Natural killer cell treated with Interleukin-12 subunit alpha and Interleukin-12 subunit beta and Interleukin-15 and Interleukin-18, amount 100 ng/mL, for 72 hours (primary cell): ENCODE data around the gene GRAMD1B. TPM values are rescaled to one million over a fixed set of nuclear protein-coding genes. Genes with fewer than 3 reads are reported as not detected.
"Not testable (repeated sequence)": the region's sequence is repeated elsewhere in the genome, so short reads cannot be mapped to it uniquely, and the experiment has no call there.

Experiments used
- ATAC-seq, 2 donors: fragments of 150-1000 bp; cut with Tn5 transposase in 1 of 2; sonication (Bioruptor Pico), chemical (Tn5 transposase) in 1 of 2; 2 replicates each; pipeline ENCODE4 v1.10.0; 2021
- DNase-seq: peaks from one replicate; pipeline ENCODE4 v3.0.0; 2022; ENCODE audit warnings: low spot score
- H3K27ac Mint-ChIP-seq, 2 donors: 1 replicate in 1 of 2; 2 replicates in 1 of 2; pipeline ENCODE4 v1.8.0; 2022; ENCODE audit warnings: mixed read lengths in 2 of 2, mild to moderate bottlenecking in 1 of 2, moderate library complexity in 1 of 2
- H3K27me3 Mint-ChIP-seq, 2 donors: 1 replicate in 1 of 2; 2 replicates in 1 of 2; pipeline ENCODE4 v1.8.0; 2022; ENCODE audit warnings: mixed read lengths in 2 of 2
- H3K36me3 Mint-ChIP-seq: one replicate; pipeline ENCODE4 v1.8.0; 2022; ENCODE audit warnings: mixed read lengths
- H3K4me1 Mint-ChIP-seq, 2 donors: 1 replicate in 1 of 2; 2 replicates in 1 of 2; pipeline ENCODE4 v1.8.0; 2022; ENCODE audit warnings: low read depth in 2 of 2, mixed read lengths in 2 of 2, mild to moderate bottlenecking in 1 of 2
- H3K4me3 Mint-ChIP-seq: one replicate; pipeline ENCODE4 v1.8.0; 2022; ENCODE audit warnings: mixed read lengths
- H3K9me3 Mint-ChIP-seq: 2 replicates; pipeline ENCODE4 v1.8.0; 2022; ENCODE audit warnings: mixed read lengths
- total RNA-seq, 2 donors: library from RNA; stranded (reverse); gene quantifications; one replicate each; pipeline ENCODE4 v1.2.3, GENCODE V29; 2022

Gene GRAMD1B
- total RNA-seq, 2 donors from 2014 or later, result 20.3 to 104 TPM

DNA sequence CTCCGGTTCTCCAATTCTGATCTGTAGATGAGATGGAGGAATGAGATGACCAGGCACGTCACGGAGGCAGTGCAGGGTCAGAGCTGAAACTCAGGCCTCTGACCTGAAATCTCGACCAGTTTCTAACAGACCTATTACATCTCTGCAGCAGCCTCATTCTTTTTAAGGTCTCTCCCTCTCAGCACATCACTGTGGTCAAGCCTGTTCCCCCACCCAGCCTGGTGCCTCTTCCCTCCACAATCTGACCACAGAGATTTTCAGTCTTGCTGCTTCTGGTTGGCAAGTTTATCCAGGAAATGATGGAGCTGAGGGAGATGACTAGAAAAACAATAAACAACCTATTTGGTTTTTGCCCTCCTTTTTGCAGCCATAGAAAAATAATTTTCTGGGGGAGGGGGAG lies 9.5 kb downstream of the GRAMD1B start:
- ATAC-seq (peak; percentile 61 to 66), DNase-seq (no peak)
- peak overlapping the region; percentile 46 for H3K4me3 Mint-ChIP-seq
- H3K4me1 Mint-ChIP-seq, result peaks cover 30 to 40% of the 10 kb centered on the region in 2 donors
- H3K9me3 Mint-ChIP-seq, result no peaks in the 10 kb centered on the region
- peaks cover 10% of the 10 kb centered on the region for H3K36me3 Mint-ChIP-seq
- H3K27ac Mint-ChIP-seq, result peak overlapping the region in 1 of 2 donors; percentile 43
- peaks cover 0 to 2% of the 10 kb centered on the region in 2 donors for H3K27me3 Mint-ChIP-seq

DNA sequence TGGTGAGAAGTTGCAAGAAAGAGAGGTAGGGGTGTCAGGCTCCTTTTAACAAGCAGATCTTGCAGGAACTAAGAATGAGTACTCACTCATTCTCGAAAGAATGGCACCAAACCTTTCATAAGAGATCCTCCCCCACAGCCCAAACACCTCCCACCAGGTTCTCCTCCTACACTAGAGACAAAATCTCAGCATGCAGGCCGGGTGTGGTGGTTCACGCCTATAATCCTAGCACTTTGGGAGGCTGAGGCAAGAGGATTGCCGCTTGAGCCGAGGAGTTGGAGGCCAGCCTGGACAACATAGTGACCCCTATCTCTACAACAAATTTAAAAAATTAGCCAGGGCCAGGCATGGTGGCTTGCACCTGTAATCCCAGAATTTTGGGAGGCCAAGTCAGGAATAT lies 11.1 kb downstream of the GRAMD1B start:
- H3K27ac Mint-ChIP-seq, result no peak overlapping the region
- DNase-seq (no peak), ATAC-seq (no peak)
- H3K9me3 Mint-ChIP-seq, result no peaks in the 10 kb centered on the region
- no peak overlapping the region for H3K4me3 Mint-ChIP-seq
- H3K4me1 Mint-ChIP-seq, result peaks cover 29 to 38% of the 10 kb centered on the region in 2 donors
- peaks cover 0 to 2% of the 10 kb centered on the region in 2 donors for H3K27me3 Mint-ChIP-seq
- H3K36me3 Mint-ChIP-seq, result peaks cover 10% of the 10 kb centered on the region

DNA sequence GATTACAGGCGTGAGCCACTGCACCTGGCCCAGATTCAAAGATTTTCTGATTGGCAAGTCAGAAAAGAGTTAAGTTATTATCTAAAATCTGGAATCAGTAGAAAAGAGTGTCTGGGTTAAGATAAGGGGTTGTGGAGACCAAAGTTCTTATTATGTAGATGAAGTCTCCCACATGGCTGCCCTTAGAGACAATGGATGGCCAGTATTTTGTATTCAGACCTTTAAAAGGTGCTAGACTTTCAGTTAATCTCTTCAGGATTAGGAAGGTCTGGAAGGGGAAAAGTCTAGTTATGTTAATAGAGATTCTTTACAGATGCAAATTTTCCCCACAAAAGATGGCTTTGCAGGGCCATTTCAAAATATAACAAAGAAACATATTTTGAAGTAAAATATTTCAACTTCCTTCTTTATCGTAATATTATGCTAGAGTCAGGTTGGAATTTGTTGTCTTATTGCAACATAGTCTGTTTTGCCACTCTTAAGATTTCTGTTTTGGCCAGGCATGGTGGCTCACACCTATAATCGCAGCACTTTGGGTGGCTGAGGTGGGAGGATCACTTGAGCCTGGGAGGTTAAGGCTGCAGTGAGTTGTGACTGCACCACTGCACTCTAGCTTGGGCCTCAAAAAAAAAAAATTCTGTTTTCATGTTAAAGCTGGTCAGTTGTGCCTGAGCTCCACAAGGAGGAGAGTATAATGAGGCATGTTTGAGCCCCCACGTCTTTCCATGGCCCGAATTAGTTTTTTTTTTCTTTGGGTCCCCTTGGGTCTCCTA lies 14.0 kb downstream of the GRAMD1B start:
- Mint-ChIP-seq H3K4me3 (no peak overlapping the region), H3K36me3 (no peaks in the 10 kb centered on the region), H3K9me3 (no peaks in the 10 kb centered on the region), H3K27ac (no peak overlapping the region), H3K4me1 (peaks cover 13 to 21% of the 10 kb centered on the region in 2 donors), H3K27me3 (no peaks in the 10 kb centered on the region)
- ATAC-seq, result no peak
- no peak for DNase-seq

DNA sequence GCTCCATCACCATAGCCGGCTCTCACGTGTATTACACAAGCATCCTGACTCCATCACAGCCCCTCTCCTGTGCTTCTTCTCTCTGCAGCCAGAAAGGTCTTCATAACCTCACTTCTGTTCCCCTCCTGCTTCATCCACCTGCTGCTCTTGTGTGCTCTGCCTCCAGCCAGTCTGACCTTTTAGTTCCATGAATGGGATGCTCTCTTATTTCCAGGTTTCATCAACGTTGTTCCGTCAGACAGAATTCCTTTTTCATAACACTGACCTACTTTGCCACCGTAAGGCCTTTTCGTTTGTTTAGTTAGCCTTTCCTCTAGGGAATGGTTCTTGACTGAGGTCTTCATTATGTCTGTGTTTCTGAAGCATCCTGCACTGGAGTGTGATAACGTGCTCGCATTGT lies 18.8 kb downstream of the GRAMD1B start:
- DNase-seq (no peak), ATAC-seq (no peak)
- Mint-ChIP-seq H3K27ac (no peak overlapping the region), H3K4me1 (peaks cover 9 to 30% of the 10 kb centered on the region in 2 donors), H3K4me3 (no peak overlapping the region), H3K9me3 (no peaks in the 10 kb centered on the region), H3K36me3 (no peaks in the 10 kb centered on the region), H3K27me3 (no peaks in the 10 kb centered on the region)

DNA sequence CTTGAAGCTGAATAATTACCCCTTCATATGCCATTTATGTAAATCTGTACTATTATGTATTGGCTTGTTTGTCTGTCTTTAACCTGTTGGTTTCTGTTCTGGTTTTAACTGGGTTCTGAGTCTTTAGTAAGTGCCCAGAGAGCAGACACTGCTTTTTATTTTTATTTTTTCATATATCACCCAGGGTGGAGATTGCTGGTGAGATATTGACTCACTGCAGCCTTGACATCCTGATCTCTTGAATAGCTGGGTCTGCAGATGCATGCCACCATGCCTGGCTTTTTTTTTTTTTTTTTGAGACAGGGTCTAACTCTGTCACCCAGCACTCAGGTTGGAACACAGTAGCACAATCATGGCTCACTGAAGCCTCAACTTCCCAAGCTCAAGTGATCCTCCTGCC lies 19.4 kb downstream of the GRAMD1B start:
- Mint-ChIP-seq H3K4me3 (no peak overlapping the region), H3K27ac (no peak overlapping the region), H3K36me3 (no peaks in the 10 kb centered on the region), H3K9me3 (no peaks in the 10 kb centered on the region), H3K4me1 (peaks cover 15 to 36% of the 10 kb centered on the region in 2 donors), H3K27me3 (no peaks in the 10 kb centered on the region)
- ATAC-seq (no peak), DNase-seq (no peak)

DNA sequence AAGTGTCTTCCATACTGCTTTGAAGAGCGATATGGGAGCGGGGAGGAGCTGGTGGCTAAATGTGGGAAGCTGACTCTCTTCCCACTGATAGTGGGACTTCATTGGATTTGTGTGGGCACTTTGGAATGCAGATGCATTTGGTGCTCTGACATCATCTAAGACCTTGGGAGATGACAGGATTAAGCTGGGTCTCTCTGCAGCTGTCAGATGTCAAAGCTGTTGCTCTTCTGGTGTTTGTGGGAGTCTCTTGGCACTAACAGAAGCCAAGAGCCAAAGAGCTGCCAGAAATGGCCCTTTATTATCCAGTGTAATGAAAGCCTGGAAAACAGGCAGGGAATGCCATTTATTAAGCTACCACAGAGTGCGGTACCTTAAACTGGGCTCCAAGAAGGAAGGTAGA lies 20.6 kb downstream of the GRAMD1B start:
- ATAC-seq, result no peak
- H3K27ac Mint-ChIP-seq, result peak overlapping the region in 1 of 2 donors; percentile 53
- no peaks in the 10 kb centered on the region for H3K27me3 Mint-ChIP-seq
- H3K4me3 Mint-ChIP-seq, result peak overlapping the region; percentile 38
- H3K36me3 Mint-ChIP-seq, result no peaks in the 10 kb centered on the region
- peaks cover 19 to 45% of the 10 kb centered on the region in 2 donors for H3K4me1 Mint-ChIP-seq
- DNase-seq, result no peak
- H3K9me3 Mint-ChIP-seq, result no peaks in the 10 kb centered on the region

DNA sequence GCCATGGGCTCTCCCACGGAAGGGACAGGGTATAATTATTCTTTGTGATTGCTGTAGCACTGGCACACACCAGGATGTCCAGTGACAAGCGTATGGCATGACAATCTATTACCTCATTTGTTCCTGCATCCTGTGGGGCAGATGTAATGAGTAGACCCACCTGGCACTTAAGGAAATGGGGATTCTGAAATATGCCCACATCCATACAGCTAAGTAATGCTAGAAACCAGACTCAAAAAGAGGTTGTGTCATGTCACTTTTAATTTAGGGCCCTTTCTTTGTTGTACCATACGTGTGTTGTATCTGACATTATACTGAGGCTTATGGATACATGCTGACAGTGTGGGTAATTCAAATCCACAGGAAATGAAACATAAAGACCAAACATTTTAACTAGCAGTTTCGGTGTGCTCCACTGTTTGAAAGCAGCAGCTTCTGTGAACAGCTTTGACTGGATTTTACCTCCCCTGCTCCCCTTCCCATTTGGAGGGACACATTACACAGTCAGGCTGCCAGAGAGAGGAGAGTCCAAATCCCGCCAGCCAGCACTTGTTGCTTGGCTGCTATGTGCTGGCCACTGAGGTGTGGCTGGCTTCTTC lies 21.2 kb downstream of the GRAMD1B start:
- Mint-ChIP-seq H3K36me3 (no peaks in the 10 kb centered on the region), H3K27ac (peak overlapping the region in 1 of 2 donors; percentile 53), H3K4me3 (peak overlapping the region; percentile 38), H3K4me1 (peaks cover 20 to 51% of the 10 kb centered on the region in 2 donors), H3K27me3 (no peaks in the 10 kb centered on the region), H3K9me3 (no peaks in the 10 kb centered on the region)
- DNase-seq, result no peak
- peak in 1 of 2 donors; percentile 37 for ATAC-seq

DNA sequence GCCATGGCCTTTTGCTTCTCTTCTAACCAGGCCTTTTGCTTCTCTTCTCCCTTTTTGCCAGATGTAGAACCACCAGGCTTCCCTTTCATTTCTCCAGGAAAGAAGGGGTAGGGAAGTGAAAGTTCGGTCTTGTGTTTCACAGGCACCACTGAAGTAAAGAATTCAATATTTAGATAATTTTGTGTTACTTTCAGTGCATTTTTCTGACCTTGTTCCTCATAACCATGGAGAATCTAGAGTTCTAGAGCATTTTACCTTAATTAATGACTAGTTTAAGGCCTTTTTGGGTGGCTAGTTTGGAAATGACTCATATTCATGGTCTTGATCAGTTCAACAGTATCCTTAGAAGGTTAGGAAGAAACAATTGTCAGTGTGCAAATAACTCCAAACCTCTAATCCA lies 22.7 kb downstream of the GRAMD1B start:
- Mint-ChIP-seq H3K4me3 (peak overlapping the region; percentile 24), H3K36me3 (no peaks in the 10 kb centered on the region), H3K4me1 (peaks cover 27 to 59% of the 10 kb centered on the region in 2 donors), H3K27ac (peak overlapping the region in 1 of 2 donors; percentile 35), H3K9me3 (no peaks in the 10 kb centered on the region), H3K27me3 (no peaks in the 10 kb centered on the region)
- ATAC-seq (no peak), DNase-seq (no peak)

DNA sequence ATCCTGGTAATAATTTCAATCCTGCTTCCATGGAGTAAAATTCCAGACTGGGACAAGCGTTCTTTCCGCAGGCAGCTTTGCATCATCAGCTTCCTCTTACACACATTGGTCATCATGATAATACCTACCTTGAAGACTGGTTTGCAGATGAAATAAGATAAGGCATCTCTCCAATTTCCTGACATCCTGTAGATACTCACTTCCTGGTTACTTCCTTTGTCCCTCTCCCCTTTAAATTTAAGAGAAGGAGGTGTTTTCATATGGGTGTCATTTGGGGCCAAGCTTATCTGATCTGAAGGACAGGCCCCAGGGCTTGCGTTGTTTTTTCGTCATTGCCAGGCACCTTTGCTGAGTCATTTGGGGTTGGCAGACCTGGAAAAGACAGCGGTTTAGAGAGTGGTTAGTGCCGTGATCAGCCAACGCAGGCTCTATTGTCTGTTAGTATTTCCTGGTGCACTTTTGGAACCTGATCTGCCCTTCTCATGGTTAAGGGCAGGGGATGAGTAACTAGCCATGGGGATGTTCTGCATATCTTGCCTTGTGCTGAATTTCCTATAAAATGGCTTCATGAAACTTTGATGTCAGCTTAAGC lies 24.1 kb downstream of the GRAMD1B start:
- no peaks in the 10 kb centered on the region for H3K9me3 Mint-ChIP-seq

DNA sequence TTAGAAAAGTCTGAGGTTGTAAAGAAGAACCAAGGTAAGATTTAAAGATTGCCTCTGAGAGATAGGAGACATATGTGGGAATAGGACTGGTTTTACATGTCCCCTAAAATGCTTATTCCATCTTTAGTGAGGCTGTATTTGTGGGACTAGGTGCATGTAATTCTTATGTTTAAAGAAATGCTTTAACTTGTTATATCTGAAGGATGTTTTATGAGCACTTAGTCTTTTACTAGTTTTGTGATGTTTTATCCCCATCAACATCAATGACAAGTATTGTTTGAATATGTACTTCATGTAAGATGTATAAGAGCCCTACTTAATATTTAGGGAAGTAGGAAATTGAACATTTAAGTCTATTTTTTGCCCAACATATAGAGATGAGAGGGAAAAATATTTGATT lies 24.7 kb downstream of the GRAMD1B start:
- Mint-ChIP-seq H3K27me3 (no peaks in the 10 kb centered on the region), H3K27ac (peak overlapping the region; percentile 79 to 80), H3K36me3 (no peaks in the 10 kb centered on the region), H3K9me3 (no peaks in the 10 kb centered on the region), H3K4me1 (peaks cover 27 to 50% of the 10 kb centered on the region in 2 donors), H3K4me3 (peak overlapping the region; percentile 78)
- ATAC-seq, result no peak
- DNase-seq, result no peak

More for the DNA sequence above, 24.1 kb downstream of the GRAMD1B start:
- DNase-seq (no peak), ATAC-seq (peak; percentile 80 to 86)
- H3K27ac Mint-ChIP-seq, result peak overlapping the region; percentile 79 to 80
- peak overlapping the region; percentile 78 for H3K4me3 Mint-ChIP-seq
- peaks cover 27 to 52% of the 10 kb centered on the region in 2 donors for H3K4me1 Mint-ChIP-seq
- no peaks in the 10 kb centered on the region for H3K36me3 Mint-ChIP-seq
- H3K27me3 Mint-ChIP-seq, result no peaks in the 10 kb centered on the region

DNA sequence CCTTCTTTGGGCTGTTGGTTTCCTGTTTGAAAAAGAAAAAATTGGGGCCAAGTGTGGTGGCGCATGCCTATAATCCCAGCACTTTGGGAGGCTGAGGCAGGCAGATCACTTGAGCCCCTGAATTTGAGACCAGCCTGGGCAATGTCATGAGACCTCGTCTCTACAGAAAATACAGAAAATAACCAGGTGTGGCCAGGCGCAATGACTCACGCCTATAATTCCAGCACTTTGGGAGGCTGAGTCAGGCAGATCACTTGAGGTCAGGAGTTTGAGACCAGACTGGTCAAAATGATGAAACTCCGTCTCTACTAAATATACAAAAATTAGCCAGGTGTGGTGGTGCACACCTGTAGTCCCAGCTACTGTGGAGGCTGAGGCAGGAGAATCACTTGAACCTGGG lies 26.4 kb downstream of the GRAMD1B start:
- Mint-ChIP-seq H3K27ac (peak overlapping the region; percentile 79 to 80), H3K4me1 (peaks cover 24 to 36% of the 10 kb centered on the region in 2 donors), H3K4me3 (peak overlapping the region; percentile 47)
- not testable (repeated sequence) for DNase-seq, H3K27me3 Mint-ChIP-seq, ATAC-seq, H3K9me3 Mint-ChIP-seq, H3K36me3 Mint-ChIP-seq

DNA sequence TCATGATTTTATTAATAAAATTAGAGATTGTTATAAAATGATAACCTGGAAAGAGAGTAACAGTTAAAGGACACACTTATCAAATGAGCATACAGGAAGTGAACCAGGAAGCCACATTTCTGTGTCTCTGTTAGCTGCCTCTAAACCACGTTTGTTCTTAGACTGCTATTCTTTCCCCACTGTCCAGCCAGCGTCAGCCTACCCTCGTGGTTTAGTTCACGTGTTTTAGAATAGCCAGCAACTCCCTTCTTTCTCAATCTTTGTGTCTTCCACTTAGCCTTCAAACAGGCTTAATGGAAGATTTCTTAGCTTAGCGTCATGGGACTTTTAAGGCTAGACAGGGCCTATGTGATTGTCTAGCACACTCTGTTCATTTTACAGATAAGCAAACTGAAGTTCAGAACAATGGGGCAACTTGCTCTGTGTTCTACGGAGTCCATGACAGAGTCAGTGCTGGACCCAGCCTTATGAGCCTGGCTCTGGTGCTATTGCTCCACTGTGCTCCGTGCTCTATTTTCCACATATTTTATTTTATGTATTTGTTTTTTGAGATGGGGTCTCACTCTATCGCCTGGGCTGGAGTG lies 27.2 kb downstream of the GRAMD1B start:
- peak overlapping the region; percentile 47 for H3K4me3 Mint-ChIP-seq
- H3K36me3 Mint-ChIP-seq, result no peaks in the 10 kb centered on the region
- H3K27ac Mint-ChIP-seq, result peak overlapping the region; percentile 79 to 80
- H3K27me3 Mint-ChIP-seq, result no peaks in the 10 kb centered on the region
- DNase-seq (no peak), ATAC-seq (peak; percentile 81 to 82)
- H3K4me1 Mint-ChIP-seq, result peaks cover 24 to 36% of the 10 kb centered on the region in 2 donors
- H3K9me3 Mint-ChIP-seq, result no peaks in the 10 kb centered on the region

DNA sequence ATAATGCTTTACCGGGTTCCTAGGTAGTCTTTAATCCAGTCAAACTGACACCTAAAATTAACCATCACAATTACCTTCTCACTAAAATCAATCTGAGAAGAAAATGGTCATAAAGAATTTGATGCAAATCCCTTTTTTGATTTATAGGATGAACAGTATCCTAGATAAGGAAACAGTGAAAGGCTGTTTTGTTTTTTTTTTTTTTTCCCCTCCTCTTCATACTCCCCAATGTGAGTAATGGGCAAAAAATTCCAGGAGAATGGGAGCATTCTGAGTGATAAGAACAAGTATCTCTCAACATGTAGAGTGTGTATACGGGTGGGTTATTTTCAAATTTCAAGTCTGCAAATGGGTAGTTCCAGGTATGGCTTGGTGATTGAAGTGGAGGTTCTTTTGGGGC lies 28.4 kb downstream of the GRAMD1B start:
- Mint-ChIP-seq H3K27me3 (no peaks in the 10 kb centered on the region), H3K4me3 (no peak overlapping the region), H3K4me1 (peaks cover 24 to 36% of the 10 kb centered on the region in 2 donors), H3K9me3 (no peaks in the 10 kb centered on the region), H3K27ac (peak overlapping the region in 1 of 2 donors; percentile 4), H3K36me3 (no peaks in the 10 kb centered on the region)
- ATAC-seq (no peak), DNase-seq (no peak)
